KBM-7 (cell line): ENCODE data around the gene OR8D2.
"Not testable (repeated sequence)": the region's sequence is repeated elsewhere in the genome, so short reads cannot be mapped to it uniquely, and the experiment has no call there.

Experiments used
- DNase-seq: peaks from one replicate; pipeline ENCODE4 v3.0.0-alpha.2; 2015
- in situ Hi-C: fragments of 300-500 bp; cut with MboI; formaldehyde crosslinking; loops from 2 replicates; pipeline ENCODE4 v1.14.3; 2020; ENCODE audit warnings: low sequenced_read_pairs, low pct_unique_long_range_greater_than_20kb, mixed read lengths

OR8D2 gene

GRCh38 chr11:124297921-124298320 lies 22.1 kb downstream of the OR8D2 start:
- no peak for DNase-seq
- in situ Hi-C loops = no loop called here

- in situ Hi-C loops = no loop called here
- no peak for DNase-seq
Measured at GRCh38 chr11:124296016-124296415, 24.0 kb downstream of the OR8D2 start.

GRCh38 chr11:124294687-124295086 lies 25.3 kb downstream of the OR8D2 start:
- in situ Hi-C loops = no loop called here
- no peak for DNase-seq

DNA sequence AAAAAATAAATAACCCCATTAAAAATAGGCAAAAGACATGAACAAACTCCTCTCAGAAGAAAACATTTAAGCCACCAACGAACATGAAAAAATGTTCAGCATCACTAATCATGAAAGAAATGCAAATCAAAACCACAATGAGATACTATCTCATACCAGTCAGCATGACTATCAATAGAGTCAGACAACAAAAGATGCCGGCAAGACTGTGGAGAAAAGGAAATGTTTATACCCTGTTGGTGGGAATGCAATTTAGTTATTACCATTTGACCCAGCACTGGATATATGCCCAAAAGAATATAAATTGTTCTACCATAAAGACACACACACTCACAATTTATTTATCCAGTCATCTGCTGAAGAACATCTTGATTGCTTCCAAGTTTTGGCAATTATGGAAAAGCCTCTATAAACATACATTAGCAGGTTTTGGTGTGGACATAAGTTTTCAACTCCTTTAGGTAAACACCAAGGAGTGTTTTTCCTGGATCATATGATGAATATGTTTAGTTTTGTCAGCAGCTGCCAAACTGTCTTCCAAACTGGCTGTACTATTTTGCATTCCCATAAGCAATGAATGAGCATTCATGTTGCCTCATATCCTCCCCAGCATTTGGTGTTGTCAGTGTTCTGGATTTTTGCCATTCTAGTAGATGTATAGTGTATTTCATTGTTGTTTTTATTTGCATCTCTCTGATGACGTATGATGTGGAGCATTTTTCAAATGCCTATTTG lies 34.2 kb downstream of the OR8D2 start:
- DNase-seq = no peak
- in situ Hi-C loops = no loop called here

DNA sequence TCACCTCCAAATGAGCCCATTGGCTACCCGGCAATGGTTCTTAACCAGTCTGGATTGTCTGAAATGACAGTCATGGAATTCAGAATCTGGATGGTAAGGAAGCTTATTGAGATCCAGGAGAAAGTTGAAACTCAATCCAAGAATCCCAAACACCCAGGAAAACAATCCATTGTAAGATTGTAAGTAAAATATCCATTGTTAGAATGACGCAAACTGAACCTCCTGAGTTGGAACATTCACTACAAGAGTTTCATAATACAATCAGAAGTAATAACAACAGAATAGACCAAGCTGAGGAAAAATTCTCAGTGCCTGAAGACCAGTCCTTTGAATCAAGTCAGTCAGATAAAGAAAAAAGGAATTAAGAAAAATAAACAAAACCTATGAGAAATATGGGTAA lies 41.7 kb downstream of the OR8D2 start:
- DNase-seq = no peak
- in situ Hi-C loops = no loop called here

DNA sequence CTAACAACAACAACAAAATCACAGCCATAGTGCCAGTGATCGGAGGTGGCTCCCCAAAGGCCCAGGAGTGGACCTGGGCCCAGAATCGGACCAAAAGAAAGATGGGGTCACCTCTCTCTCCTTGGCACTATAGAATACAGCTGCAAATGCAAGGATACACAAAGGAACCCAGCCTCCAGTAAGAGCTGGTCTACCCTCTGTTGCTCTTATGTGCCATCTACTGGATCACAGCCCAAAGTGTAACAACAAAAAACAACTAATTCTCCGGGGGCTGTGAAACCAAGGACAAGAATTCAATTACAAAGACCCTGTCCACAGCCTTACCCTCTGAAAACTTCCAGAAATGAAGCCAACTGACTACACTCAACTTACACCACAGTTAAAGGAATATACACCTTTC lies 42.2 kb downstream of the OR8D2 start:
- in situ Hi-C loops = no loop called here
- no peak for DNase-seq

DNA sequence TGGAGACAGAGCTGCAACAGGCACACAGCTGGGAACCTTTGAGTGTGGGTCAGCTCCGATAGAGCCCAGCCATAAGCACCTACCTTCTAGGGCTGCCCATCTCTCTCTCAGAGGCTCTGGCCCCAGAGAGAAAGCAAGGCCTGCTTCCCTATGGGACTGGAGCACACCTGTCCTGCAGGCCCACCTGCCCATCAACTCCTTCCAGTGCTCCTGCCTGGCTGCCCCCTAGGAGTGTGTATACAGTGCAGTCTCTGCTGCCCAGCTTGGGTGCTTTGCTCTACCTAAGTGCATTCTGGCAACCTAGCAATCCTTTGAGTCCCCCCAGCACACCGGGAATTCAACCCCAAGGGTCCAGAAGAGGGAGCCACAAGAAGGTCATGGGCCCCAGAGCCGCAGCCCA lies 42.8 kb downstream of the OR8D2 start:
- no peak for DNase-seq
- in situ Hi-C loops = no loop called here

GRCh38 chr11:124276081-124276480 lies 43.9 kb downstream of the OR8D2 start:
- in situ Hi-C loops = no loop called here
- DNase-seq = peak; percentile 35

DNA sequence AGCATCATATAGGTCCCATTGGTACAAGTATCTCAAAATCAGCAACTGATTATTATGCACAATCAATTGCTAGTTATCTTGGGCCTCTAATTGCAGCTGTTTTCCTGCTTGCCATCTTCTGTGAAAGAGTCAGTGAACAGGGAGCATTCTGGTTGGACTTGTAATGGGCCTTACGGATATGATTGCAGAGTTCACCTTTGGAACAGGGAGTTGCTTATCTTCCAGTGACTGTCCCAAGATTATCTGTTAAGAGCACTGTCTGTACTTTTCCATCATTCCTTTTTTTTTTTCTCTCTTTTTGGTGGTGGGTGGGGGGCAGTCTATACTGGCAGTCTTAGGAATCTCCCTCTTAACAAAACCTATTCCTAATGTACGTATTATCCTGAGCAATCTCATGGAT lies 46.0 kb downstream of the OR8D2 start:
- DNase-seq = no peak
- in situ Hi-C loops = no loop called here

GRCh38 chr11:124270886-124271285 lies 49.1 kb downstream of the OR8D2 start:
- DNase-seq, in situ Hi-C loops: not testable (repeated sequence)
